Ectodermal cell (in vitro differentiated cells): ENCODE measurements around the gene TRIO.
"Not testable (repeated sequence)": the region's sequence is repeated elsewhere in the genome, so short reads cannot be mapped to it uniquely, and the experiment has no call there.

Experiments
- H3K27ac ChIP-seq: 2 replicates; pipeline ENCODE4 v1.7.0; 2013; ENCODE audit warnings: mild to moderate bottlenecking, low read depth, low read length; ENCODE audit not compliant: insufficient read depth, poor library complexity, severe bottlenecking
- H3K27me3 ChIP-seq: 2 replicates; pipeline ENCODE4 v1.7.0; 2013; ENCODE audit warnings: mild to moderate bottlenecking, low read length; ENCODE audit not compliant: insufficient read depth, control insufficient read depth, poor library complexity, severe bottlenecking
- H3K36me3 ChIP-seq: one replicate; pipeline ENCODE4 v1.7.0; 2013; ENCODE audit warnings: low read length; ENCODE audit not compliant: control insufficient read depth, insufficient read depth
- H3K4me1 ChIP-seq: one replicate; pipeline ENCODE4 v1.7.0; 2013; ENCODE audit warnings: low read length; ENCODE audit not compliant: control insufficient read depth, insufficient read depth
- H3K4me3 ChIP-seq: 2 replicates; pipeline ENCODE4 v1.7.0; 2013; ENCODE audit warnings: low read depth, low read length, control low read depth; ENCODE audit not compliant: insufficient read depth
- H3K9me3 ChIP-seq: 2 replicates; pipeline ENCODE4 v1.7.0; 2013; ENCODE audit warnings: mild to moderate bottlenecking, low read length, moderate library complexity; ENCODE audit not compliant: control insufficient read depth
- WGBS, 2 experiments: methylation state at CpG; one replicate each; pipeline ENCODE4 v1.1.7; 2013; ENCODE audit warnings: missing lambda C conversion rate in 2 of 2; 5-methylcytosine and 5-hydroxymethylcytosine counted together

Gene TRIO

DNA sequence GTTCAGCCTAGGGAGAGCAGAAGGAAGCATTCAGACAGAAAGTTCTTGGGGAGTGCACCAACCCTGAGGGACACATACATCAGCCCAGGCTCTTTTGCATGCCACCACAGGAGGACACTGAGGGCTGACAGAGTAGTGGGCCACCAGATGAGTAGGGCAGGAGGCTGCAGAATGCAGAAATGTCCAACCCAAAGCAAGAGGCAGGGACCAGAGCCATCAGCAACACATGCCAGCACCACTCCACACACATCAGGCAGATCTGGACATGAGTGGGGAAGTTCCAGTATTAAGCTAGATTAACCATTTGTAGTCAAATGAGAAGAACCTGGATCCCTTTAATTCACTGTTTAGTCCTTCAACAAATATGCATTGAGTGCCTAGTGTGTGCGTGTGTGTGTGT is 402.7 kb downstream of the TRIO start:
- WGBS, 2 experiments = 88 to 92% methylated on average over 1 of the region's 1 CpG

DNA sequence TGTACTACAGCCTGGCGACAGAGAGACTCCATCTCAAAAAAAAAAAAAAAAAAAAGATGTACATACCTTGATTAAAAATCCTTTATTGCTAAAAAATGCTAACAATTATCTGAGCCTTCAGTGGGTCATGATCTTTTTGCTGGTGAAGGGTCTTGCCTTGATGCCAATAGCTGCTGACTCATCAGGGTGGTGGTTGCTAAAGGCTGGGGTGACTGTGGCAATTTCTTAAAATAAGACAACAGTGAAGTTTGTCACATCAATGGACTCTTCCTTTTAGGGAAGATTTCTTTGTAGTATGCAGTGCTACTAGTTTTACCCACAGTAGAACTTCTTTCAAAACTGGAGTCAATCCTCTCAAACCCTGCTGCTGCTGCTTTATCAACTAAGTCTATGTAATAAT is 404.5 kb downstream of the TRIO start:
- WGBS, 2 experiments = 78 to 100% methylated on average over 1 of the region's 1 CpG
- H3K27me3 ChIP-seq = no peaks in the 10 kb centered on the region

More for the DNA sequence above, 402.7 kb downstream of the TRIO start:
- Histone ChIP-seq H3K36me3 (no peaks in the 10 kb centered on the region), H3K4me1 (no peaks in the 10 kb centered on the region), H3K4me3 (no peak overlapping the region), H3K27me3 (no peaks in the 10 kb centered on the region), H3K27ac (no peak overlapping the region), H3K9me3 (no peaks in the 10 kb centered on the region)

DNA sequence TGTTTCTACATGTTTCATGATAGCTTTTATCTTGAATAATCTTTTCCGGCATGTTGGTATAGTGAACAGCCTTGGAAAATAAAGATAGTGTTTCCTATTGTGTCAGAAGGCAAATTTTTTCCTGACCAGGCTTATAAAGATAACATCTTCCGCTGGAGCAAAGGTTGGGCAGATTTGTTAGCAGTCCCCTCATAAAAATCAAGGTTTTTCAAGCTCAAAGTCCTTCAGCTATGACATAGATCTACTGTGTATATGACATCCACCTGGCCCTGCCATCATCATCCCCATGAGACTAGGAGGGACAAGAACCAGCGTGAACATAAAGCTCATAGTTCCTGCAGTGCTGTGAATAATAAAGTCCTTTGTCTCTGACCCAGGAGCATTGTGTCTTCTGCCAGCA is 408.1 kb downstream of the TRIO start:
- H3K36me3 ChIP-seq = no peaks in the 10 kb centered on the region
- H3K9me3 ChIP-seq = no peaks in the 10 kb centered on the region
- no peak overlapping the region for H3K27ac ChIP-seq
- H3K27me3 ChIP-seq = no peaks in the 10 kb centered on the region
- no peak overlapping the region for H3K4me3 ChIP-seq
- 90 to 95% methylated on average over 3 of the region's 3 CpGs for WGBS, 2 experiments
- no peaks in the 10 kb centered on the region for H3K4me1 ChIP-seq

More for the DNA sequence above, 404.5 kb downstream of the TRIO start:
- Histone ChIP-seq H3K27ac (no peak overlapping the region), H3K9me3 (no peaks in the 10 kb centered on the region), H3K36me3 (no peaks in the 10 kb centered on the region), H3K4me1 (no peaks in the 10 kb centered on the region), H3K4me3 (no peak overlapping the region)

DNA sequence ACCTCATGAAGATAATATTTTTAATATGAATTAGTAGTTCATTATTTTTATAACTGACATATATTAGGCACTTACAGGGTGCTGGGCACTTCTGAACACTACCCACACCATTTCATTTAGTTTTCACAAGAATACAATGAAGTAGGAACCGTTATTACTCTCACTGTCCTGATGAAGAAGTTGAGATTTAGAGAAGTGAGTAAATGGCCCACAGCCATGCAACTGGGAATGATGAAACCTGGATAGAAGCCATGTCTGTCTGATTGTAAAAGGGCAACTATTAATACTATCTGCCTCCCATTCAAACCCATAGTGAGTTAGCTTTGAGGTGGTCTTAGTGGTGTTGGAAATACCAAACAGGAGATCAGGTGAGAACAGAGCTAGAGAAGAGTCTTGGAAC is 408.9 kb downstream of the TRIO start:
- no peaks in the 10 kb centered on the region for H3K4me1 ChIP-seq
- no peak overlapping the region for H3K27ac ChIP-seq
- no peak overlapping the region for H3K4me3 ChIP-seq
- no peaks in the 10 kb centered on the region for H3K9me3 ChIP-seq
- no peaks in the 10 kb centered on the region for H3K36me3 ChIP-seq
- 42 to 100% methylated on average over 1 of the region's 1 CpG for WGBS, 2 experiments
- no peaks in the 10 kb centered on the region for H3K27me3 ChIP-seq

DNA sequence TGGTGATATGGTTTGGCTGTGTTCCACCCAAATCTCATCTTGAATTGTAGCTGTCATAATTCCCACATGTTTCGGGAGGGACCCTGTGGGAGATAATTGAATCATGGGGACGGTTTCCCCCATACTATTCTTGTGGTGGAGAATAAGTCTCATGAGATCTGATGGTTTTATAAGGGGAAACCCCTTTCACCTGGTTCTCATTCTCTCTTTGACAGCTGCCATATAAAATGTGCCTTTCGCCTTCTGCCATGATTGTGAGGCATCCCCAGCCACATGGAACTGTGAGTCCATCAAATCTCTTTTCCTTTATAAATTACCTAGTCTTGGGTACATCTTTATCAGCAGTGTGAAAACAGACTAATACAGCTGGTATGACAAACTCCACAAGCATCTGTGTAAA is 411.1 kb downstream of the TRIO start:
- WGBS, 2 experiments = 85 to 93% methylated on average over 2 to 3 of the region's 3 CpGs
- H3K9me3 ChIP-seq, H3K27ac ChIP-seq, H3K27me3 ChIP-seq, H3K4me3 ChIP-seq, H3K36me3 ChIP-seq, H3K4me1 ChIP-seq: not testable (repeated sequence)

DNA sequence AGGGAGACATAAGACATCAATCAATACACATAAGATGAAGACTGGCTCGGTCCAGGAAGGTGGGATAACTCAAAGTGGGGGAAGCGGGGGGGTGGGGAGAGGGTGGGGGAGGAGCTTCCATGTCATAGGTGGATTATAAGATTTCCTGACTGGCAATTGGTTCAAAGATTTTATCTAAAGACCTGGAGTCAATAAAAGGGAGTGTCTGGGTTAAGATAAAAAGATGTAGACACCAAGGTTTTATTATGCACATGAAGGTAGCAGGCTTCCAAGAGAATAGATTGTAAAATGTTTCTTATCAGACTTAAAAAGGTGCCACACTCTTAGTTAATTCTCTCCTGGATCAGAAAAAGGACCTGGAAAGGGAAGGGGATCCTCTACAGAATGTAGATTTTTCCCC is 412.9 kb downstream of the TRIO start:
- H3K27ac ChIP-seq = no peak overlapping the region
- no peaks in the 10 kb centered on the region for H3K27me3 ChIP-seq
- WGBS, 2 experiments = 96 to 97% methylated on average over 2 of the region's 2 CpGs
- H3K4me3 ChIP-seq = no peak overlapping the region
- no peaks in the 10 kb centered on the region for H3K9me3 ChIP-seq
- H3K36me3 ChIP-seq = no peaks in the 10 kb centered on the region
- no peaks in the 10 kb centered on the region for H3K4me1 ChIP-seq

DNA sequence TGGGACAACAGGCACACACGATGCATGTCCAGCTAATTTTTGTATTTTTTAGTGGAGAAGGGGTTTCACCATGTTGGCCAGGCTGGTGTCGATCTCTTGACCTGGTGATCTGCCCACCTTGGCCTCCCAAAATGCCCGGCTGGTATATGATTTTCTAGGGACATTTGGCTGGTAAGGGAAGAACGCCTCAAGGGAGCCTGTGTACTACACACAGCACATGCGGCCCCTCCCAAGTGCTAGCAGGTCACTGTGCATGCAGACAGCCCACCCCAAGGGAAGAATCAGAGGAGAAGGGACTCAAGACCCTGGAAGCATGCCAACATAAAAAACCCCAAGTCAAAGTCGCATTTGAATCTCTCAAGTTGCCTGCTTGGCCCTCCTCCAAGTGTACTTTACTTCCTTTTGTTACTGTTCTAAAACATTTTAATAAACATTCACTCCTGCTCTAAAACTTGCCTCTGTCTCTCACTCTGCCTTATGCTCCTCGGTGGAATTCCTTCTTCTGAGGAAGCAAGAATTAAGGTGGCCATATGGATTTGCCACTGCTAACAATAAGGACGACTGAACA is 414.1 kb downstream of the TRIO start:
- 89 to 91% methylated on average over 8 of the region's 8 CpGs for WGBS, 2 experiments
- H3K27ac ChIP-seq = no peak overlapping the region

DNA sequence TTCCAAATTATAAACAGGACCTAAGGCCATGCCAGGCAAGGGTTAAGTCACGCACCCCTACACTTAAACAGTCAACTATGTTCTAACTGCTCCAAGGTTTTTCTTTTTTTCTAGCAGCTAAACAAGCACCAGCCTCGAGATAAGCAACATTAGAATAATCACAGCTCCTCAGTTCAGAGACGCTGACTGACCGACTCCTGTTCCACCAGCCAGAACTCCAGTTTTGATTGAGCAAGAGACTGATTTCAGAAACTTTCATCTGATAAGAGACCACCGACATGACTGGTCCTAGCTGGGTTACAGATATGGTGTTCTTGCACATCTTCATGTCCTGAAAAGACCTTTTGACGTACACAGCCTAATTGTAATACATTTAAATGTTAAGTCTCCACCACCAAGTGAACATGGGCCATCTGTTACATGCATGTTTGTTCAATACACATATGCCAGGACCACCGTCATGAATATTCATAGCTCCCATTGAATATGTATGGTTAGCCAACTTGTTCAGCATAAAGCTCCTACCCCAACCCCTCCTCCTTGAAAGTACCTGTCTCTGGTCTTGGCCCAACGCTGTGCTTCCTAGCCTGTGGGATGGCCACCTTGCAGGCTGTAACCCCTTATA is 414.8 kb downstream of the TRIO start:
- H3K27ac ChIP-seq = no peak overlapping the region
- H3K9me3 ChIP-seq = no peaks in the 10 kb centered on the region
- H3K4me3 ChIP-seq = no peak overlapping the region
- no peaks in the 10 kb centered on the region for H3K27me3 ChIP-seq
- 90 to 92% methylated on average over 8 of the region's 8 CpGs for WGBS, 2 experiments
- H3K36me3 ChIP-seq = no peaks in the 10 kb centered on the region
- no peaks in the 10 kb centered on the region for H3K4me1 ChIP-seq

More for the DNA sequence above, 414.1 kb downstream of the TRIO start:
- H3K4me3 ChIP-seq = no peak overlapping the region
- H3K4me1 ChIP-seq = no peaks in the 10 kb centered on the region
- no peaks in the 10 kb centered on the region for H3K9me3 ChIP-seq
- no peaks in the 10 kb centered on the region for H3K27me3 ChIP-seq
- H3K36me3 ChIP-seq = no peaks in the 10 kb centered on the region
